ENCODE results near the gene ARHGAP45. TPM values are rescaled to one million over a fixed set of nuclear protein-coding genes. Genes with fewer than 3 reads are reported as not detected.
"Not testable (repeated sequence)": the region's sequence is repeated elsewhere in the genome, so short reads cannot be mapped to it uniquely, and the experiment has no call there.

ARHGAP45 gene
- total RNA-seq, 4 donors from 2014 or later: 11.5 to 13.4 (median 12.6) TPM

GRCh38 chr19:1113030-1113985, 46.3 kb downstream of the ARHGAP45 start:
- WGBS: 34% methylated on average over 33 of the region's 44 CpGs
- TF ChIP-seq CTCF (IDR thresholded peaks at IDR 0.05): peak; percentile 61 to 93
- peak in 1 of 3 donors; percentile 46 for TF ChIP-seq POLR2AphosphoS5 (IDR thresholded peaks at IDR 0.05)
- TF ChIP-seq EP300 (IDR thresholded peaks at IDR 0.05): no peak
- TF ChIP-seq POLR2A (IDR thresholded peaks at IDR 0.05): no peak
- H3K4me3 ChIP-seq: no peak overlapping the region
- H3K27me3 ChIP-seq: no peaks in the 10 kb centered on the region
- peaks cover 90% of the 10 kb centered on the region for H3K36me3 ChIP-seq
- peaks cover 40% of the 10 kb centered on the region for H3K4me1 ChIP-seq
- DNase-seq (ENCODE audit: low spot score in 2 of 2): peak; percentile 97 to 98
- H3K9me3 ChIP-seq: no peaks in the 10 kb centered on the region
- H3K27ac ChIP-seq: peak overlapping the region; percentile 57

GRCh38 chr19:1113986-1114483, 47.1 kb downstream of the ARHGAP45 start:
- WGBS: 89% methylated on average over 7 of the region's 25 CpGs
- peaks cover 89% of the 10 kb centered on the region for H3K36me3 ChIP-seq
- H3K27ac ChIP-seq: peak overlapping the region; percentile 57
- no peak overlapping the region for H3K4me3 ChIP-seq
- DNase-seq (ENCODE audit: low spot score in 2 of 2): no peak
- no peak for TF ChIP-seq EP300 (IDR thresholded peaks at IDR 0.05)
- TF ChIP-seq POLR2A (IDR thresholded peaks at IDR 0.05): no peak
- TF ChIP-seq POLR2AphosphoS5 (IDR thresholded peaks at IDR 0.05): no peak
- no peak for TF ChIP-seq CTCF (IDR thresholded peaks at IDR 0.05)
- peaks cover 40% of the 10 kb centered on the region for H3K4me1 ChIP-seq
- no peaks in the 10 kb centered on the region for H3K9me3 ChIP-seq
- no peaks in the 10 kb centered on the region for H3K27me3 ChIP-seq

GRCh38 chr19:1114728-1115127, 47.8 kb downstream of the ARHGAP45 start:
- not testable (repeated sequence) for H3K27ac ChIP-seq; H3K27me3 ChIP-seq; DNase-seq (ENCODE audit: low spot score in 2 of 2); H3K4me3 ChIP-seq; H3K9me3 ChIP-seq
- H3K4me1 ChIP-seq: peaks cover 40% of the 10 kb centered on the region
- 93% methylated on average over 9 of the region's 9 CpGs for WGBS
- H3K36me3 ChIP-seq: peaks cover 89% of the 10 kb centered on the region

- Histone ChIP-seq H3K4me1 (peaks cover 39% of the 10 kb centered on the region), H3K9me3 (no peaks in the 10 kb centered on the region), H3K27ac (no peak overlapping the region), H3K27me3 (no peaks in the 10 kb centered on the region), H3K4me3 (no peak overlapping the region), H3K36me3 (peaks cover 89% of the 10 kb centered on the region)
- DNase-seq (ENCODE audit: low spot score in 2 of 2): no peak
- 93% methylated on average over 35 of the region's 35 CpGs for WGBS
- TF ChIP-seq CTCF (IDR thresholded peaks at IDR 0.05) (no peak), POLR2AphosphoS5 (IDR thresholded peaks at IDR 0.05) (no peak), EP300 (IDR thresholded peaks at IDR 0.05) (no peak), POLR2A (IDR thresholded peaks at IDR 0.05) (no peak)
Observed at GRCh38 chr19:1115646-1116420, 48.9 kb downstream of the ARHGAP45 start.

GRCh38 chr19:1116726-1117581, 50.0 kb downstream of the ARHGAP45 start:
- no peak for DNase-seq (ENCODE audit: low spot score in 2 of 2)
- no peaks in the 10 kb centered on the region for H3K9me3 ChIP-seq
- no CpG with 5 or more reads among the region's 52 CpGs for WGBS
- peaks cover 28% of the 10 kb centered on the region for H3K4me1 ChIP-seq
- H3K36me3 ChIP-seq: peaks cover 91% of the 10 kb centered on the region
- H3K27me3 ChIP-seq: no peaks in the 10 kb centered on the region
- no peak overlapping the region for H3K27ac ChIP-seq
- no peak overlapping the region for H3K4me3 ChIP-seq
- TF ChIP-seq POLR2A (IDR thresholded peaks at IDR 0.05) (no peak), CTCF (IDR thresholded peaks at IDR 0.05) (no peak), EP300 (IDR thresholded peaks at IDR 0.05) (no peak), POLR2AphosphoS5 (IDR thresholded peaks at IDR 0.05) (no peak)

Measured in suprapubic skin (tissue), 4 donors.